GM18526 (cell line): Measurements from ENCODE around the gene PLSCR2.

ENCODE experiments used
- POLR2A ChIP-seq: IDR thresholded peaks from 3 replicates; pipeline ENCODE4 v1.6.1; 2011; ENCODE audit not compliant: insufficient read length; ENCODE audit errors: extremely low read depth

The PLSCR2 gene

DNA sequence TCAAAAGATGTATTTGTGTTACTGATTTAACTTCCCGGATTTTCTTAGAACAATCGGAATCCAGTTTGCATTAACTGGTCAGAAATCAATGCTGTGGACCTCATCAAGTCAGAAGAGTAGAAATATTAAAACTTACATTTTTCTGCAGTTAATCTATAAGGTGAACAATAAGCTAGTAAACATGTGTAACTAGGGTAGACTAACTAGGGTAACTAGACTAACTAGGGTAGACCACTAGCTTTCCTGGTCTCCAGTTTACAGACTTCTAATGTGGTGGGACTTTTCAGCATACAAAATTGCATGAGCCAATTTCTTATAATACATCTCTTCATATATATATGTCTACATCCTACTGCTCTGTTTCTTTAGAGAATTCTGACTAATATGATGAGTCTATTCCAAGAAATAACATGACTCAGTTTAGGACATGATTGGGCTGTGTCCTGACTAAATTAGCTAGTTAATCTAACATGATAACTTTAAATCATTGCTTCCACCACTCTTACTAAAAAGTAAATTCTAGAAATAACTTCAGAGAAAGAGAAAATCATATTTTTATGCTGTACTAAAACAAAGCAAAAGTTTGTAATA is 5.3 kb downstream of the PLSCR2 start:
- no peak for TF ChIP-seq POLR2A

DNA sequence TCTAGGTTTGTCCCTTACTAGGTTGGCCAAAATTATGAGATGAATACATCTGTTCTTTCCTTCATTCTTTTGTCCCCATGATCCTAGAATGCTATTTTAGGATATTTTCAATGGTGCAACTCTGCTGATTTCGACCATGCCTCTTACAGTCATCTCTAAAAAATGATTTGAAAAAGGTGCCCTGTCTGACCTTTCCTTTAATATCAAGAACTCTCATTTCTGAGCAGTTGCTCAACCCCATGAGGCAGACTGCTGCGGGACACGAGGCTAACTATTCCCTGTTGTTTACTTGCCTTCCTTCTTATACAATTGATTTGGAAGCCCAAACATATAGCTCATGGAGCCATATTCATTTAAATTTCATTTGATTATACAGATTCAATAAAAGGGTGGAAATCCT is 14.6 kb downstream of the PLSCR2 start:
- TF ChIP-seq POLR2A, result no peak

DNA sequence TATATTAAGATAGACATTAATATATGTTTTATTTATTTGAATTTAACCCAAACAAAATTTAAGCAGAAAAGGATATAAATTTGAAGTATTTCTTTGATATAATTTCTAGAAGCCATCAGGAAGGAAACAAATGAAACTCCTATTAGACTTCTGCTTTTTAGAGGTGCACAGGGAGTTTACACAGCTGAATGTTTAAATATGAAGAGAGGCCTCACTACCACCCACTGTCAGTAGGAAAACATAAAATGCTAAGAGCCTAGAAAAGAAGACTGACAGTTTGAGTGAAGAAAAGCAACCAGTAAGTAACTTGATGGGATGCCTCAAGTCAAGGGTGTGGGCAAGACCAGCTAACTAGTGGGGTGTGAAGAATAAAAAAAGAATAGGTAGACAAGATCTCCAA is 19.7 kb downstream of the PLSCR2 start:
- no peak for TF ChIP-seq POLR2A

GRCh38 chr3:146449076-146449475 is 20.3 kb downstream of the PLSCR2 start:
- no peak for TF ChIP-seq POLR2A

GRCh38 chr3:146446026-146446425 is 23.3 kb downstream of the PLSCR2 start:
- TF ChIP-seq POLR2A, result no peak

DNA sequence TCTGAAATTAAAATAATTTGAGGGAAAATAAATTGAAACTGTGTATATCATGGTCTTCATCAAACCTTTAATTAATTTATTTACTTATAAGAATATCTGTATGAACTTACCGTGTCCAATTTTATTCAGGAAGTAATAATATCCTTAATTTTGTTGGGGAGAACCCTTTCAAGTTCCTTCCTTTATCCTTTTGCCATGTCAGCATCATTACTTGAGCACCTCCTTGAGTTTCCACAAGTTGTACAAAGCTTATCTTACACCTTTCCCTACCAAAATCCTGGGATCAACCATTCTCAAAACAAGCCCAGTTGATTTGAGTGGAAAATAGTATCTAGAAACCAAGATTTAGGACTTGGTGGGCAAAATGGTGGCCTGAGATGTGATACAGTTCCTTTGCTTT is 37.3 kb downstream of the PLSCR2 start:
- no peak for TF ChIP-seq POLR2A

DNA sequence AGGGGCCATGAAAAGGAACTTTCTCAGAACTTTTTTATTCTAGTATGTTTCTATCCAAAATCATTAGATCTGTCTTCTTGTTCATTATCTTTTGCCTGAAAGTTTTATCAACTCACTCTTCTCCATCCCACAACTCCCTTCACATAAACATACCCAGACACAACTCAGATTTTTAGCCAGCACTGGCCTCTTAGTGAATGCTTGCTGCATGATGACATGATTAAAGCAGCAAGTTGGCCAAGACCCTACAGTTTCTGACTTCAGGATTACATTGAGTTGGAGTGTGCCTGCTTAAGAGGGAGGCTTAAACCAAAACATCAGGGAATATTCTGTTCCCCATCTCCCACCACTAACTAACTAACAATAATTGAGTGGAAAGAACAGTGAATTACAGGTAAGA is 38.1 kb downstream of the PLSCR2 start:
- no peak for TF ChIP-seq POLR2A

DNA sequence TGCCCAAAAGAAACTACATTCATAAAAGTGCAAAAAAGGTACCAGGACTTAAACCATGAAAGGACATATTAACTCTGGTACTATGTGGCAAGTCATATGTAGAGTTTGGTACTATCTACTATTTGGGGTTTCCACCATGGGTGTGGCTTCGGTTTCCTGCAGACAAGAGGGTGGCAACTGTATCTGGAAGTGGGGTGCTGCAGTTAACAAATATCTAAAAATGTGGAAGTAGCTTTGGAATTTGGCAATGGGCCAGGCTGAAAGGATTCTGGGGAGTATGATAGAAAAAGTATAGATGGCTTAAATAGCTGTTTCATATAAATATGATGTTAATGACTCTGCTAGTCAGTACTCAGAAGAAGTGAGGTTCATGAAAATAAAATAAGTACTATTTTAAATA is 44.0 kb downstream of the PLSCR2 start:
- no peak for TF ChIP-seq POLR2A

DNA sequence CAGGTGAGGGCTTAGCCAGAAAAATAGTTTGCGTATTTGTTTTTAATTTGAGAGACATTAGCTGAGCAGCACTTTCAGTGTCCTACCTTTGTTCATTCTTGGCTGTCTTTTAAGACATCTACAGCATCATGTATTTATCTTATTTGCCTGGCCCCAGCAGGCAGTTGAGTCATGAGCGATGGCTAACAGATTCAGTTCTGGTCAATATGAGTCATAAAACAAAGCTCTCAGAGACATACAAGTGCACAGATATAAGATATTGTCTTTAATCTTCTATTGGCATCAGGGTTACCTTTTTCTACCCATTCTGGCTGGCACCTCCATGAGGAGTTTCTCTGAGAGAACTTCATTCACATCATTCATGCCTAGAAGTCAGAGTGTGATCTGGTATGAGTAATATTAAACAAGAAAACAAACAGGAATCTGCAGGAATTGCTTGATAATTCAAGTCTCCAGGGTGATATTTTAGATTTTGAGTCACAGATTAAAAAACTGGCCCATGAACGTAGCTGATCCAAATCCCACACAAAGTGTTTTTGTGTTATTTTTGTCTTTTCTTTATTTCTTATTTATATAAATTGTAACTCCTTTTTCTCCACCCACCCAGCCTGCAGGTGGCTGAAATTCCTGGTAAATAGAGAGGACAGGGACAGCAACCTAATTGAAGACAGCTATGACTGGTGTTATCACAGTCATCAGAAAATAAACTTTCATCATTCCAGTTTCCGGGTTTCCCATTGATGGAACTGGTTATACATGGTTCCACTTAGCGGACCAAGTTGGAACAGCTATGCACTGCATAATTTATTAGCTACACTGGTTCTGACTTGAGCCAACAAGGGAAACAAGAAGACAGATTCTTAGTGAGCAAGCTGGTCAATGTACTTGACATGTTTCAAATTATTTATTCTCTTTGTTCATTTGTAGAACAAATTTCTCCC is 47.3 kb downstream of the PLSCR2 start:
- no peak for TF ChIP-seq POLR2A

- TF ChIP-seq POLR2A, result no peak
Measured at GRCh38 chr3:146416366-146416765, 53.0 kb downstream of the PLSCR2 start.

- TF ChIP-seq POLR2A, result no peak
Measured at GRCh38 chr3:146414010-146414409, 55.4 kb downstream of the PLSCR2 start.

GRCh38 chr3:146407956-146408355 is 61.4 kb downstream of the PLSCR2 start:
- TF ChIP-seq POLR2A, result no peak

GRCh38 chr3:146404436-146404835 is 64.9 kb downstream of the PLSCR2 start:
- no peak for TF ChIP-seq POLR2A

DNA sequence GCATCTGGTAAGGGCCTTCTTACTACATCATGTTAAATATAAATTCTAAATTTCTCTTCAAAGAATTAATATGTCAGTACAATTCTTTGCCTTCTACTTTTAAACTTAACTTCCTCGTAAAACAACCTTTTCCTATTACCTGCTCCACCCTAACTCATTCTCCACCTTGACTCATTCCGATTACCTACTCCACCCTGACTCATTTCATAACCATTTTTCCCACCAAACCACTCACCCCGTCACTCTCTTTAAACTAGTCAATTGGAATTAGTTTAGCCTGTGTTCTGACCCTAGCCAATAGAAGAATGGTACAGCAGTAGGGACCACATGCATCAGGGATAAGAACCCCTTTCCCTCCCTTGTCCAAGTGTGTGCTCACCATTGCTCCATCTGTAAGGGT is 65.6 kb downstream of the PLSCR2 start:
- no peak for TF ChIP-seq POLR2A

- TF ChIP-seq POLR2A, result no peak
Measured at GRCh38 chr3:146396792-146397191, 72.6 kb downstream of the PLSCR2 start.

- no peak for TF ChIP-seq POLR2A
Measured at GRCh38 chr3:146395164-146395563, 74.2 kb downstream of the PLSCR2 start.
